Measurements from ENCODE around the gene PLEKHO1. TPM values are rescaled to one million over a fixed set of nuclear protein-coding genes. Genes with fewer than 3 reads are reported as not detected.
A peak's percentile ranks its signal among the peaks of the same experiment; 100 is the strongest.

PLEKHO1 gene
- total and polyA plus RNA-seq, 2 of the 4 experiments (the other 2 are of a cell fraction), result 51.4 to 56.0 TPM

DNA sequence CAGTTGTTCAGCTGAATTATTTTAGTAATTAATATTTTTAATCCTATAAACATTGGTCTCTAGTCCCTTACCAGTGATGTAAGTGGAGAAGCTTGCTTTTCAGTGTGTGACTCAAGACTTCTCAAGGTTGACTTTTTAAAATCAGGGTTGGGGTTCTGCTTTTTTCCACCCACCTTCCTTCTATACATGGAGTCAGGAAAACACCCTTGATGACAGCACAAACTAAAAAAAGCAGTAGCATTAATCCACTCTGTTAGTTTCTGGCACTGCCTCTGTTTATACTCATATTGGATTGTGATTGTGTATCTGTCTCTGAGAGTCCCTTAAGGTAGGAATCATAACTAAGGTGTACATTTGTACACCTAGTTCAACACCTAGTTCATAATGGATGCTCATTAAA is 8.3 kb upstream of the PLEKHO1 start:
- Histone ChIP-seq H4K5ac (ENCODE audit: low read depth, low read length) (no peak overlapping the region), H3K56ac (ENCODE audit: extremely low read depth, insufficient read depth, low read length) (no peak overlapping the region), H4K91ac (ENCODE audit: insufficient read depth, low read depth, low read length) (no peak overlapping the region), H2AK9ac (replicated peaks; ENCODE audit: low read depth, low read length, poor library complexity) (no peak overlapping the region), H3K18ac (ENCODE audit: low read depth, low read length) (no peak overlapping the region), H3K9me3 (ENCODE audit: control insufficient read depth, insufficient read depth, low read length) (no peaks in the 10 kb centered on the region), H4K8ac (ENCODE audit: low read depth in 2 of 2, low read length in 2 of 2) (no peak overlapping the region), H2BK5ac (ENCODE audit: low read depth, low read length, poor library complexity, severe bottlenecking) (no peak overlapping the region), H3K9ac (ENCODE audit: low read depth, low read length) (no peak overlapping the region), H3K9me1 (ENCODE audit: insufficient read depth, low read length) (no peaks in the 10 kb centered on the region), H3K4me1 (ENCODE audit: control insufficient read depth, insufficient read depth, low read length) (peaks cover 3% of the 10 kb centered on the region; the same call in 1 of the 2 replicates), H2BK15ac (ENCODE audit: low read depth, low read length) (no peak overlapping the region), H3K14ac (replicated peaks; ENCODE audit: low read depth, low read length) (no peak overlapping the region), H2BK120ac (ENCODE audit: low read depth, low read length) (no peak overlapping the region), H3K27ac (ENCODE audit: insufficient read depth, low read length) (no peak overlapping the region), H2BK20ac (ENCODE audit: low read depth, low read length) (no peak overlapping the region), H4K20me1 (ENCODE audit: insufficient read depth, low read length) (no peaks in the 10 kb centered on the region), H3K36me3 (ENCODE audit: control insufficient read depth, insufficient read depth, low read length) (peaks cover 5% of the 10 kb centered on the region; the same call in 1 of the 2 replicates), H3K27me3 (ENCODE audit: control insufficient read depth, insufficient read depth, low read length) (no peaks in the 10 kb centered on the region), H2AFZ (replicated peaks; ENCODE audit: low read length, poor library complexity) (no peak overlapping the region), H3K79me1 (ENCODE audit: low read depth in 1 of 2, low read length in 2 of 2) (peaks cover 0 to 3% of the 10 kb centered on the region in 2 experiments; a peak in 1 of 4 replicates), H3K23ac (ENCODE audit: low read depth, low read length) (peak overlapping the region; percentile 12; the same call in 1 of the 2 replicates), H3K4me2 (ENCODE audit: low read depth, low read length) (no peak overlapping the region), H3K4ac (ENCODE audit: low read depth, low read length) (no peak overlapping the region), H3K4me3 (ENCODE audit: insufficient read depth, low read depth, low read length) (no peak overlapping the region), H2AK5ac (ENCODE audit: low read depth, low read length) (no peak overlapping the region)
- intact Hi-C loops (cut with micrococcal nuclease) (no loop called here), in situ Hi-C loops (cut with MboI; ENCODE audit: low sequenced_read_pairs) (no loop called here), dilution Hi-C loops (cut with HindIII; ENCODE audit: low sequenced_read_pairs, unreplicated experiment) (no loop called here)
- TF ChIP-seq RFX5 (IDR thresholded peaks at IDR 0.05; ENCODE audit: low read depth, low read length) (no peak), MAZ (IDR thresholded peaks at IDR 0.05; ENCODE audit: borderline replicate concordance, low read depth, low read length) (no peak)
- POLR2A ChIA-PET (ENCODE audit: unreplicated experiment), result interaction anchor here (0.9 to 1.0 kb wide), 2 partner anchors 8 to 11 kb away, joined by 3 to 4 read pairs; partner anchors contain the start of gene PLEKHO1
- peak; percentile 42 for DNase-seq
- CTCF ChIA-PET, result interaction anchor here (0.6 to 1.3 kb wide), 3 partner anchors 8 to 24 kb away, joined by 3 to 4 read pairs (median 3); partner anchors contain the start of gene PLEKHO1
- BruUV-seq (replicated peaks), result no TSS peak
- no peak; the same call in 1 of the 2 replicates for ATAC-seq (ENCODE audit: low read depth)
